ENCODE data around the gene FAM163B.

FAM163B gene

DNA sequence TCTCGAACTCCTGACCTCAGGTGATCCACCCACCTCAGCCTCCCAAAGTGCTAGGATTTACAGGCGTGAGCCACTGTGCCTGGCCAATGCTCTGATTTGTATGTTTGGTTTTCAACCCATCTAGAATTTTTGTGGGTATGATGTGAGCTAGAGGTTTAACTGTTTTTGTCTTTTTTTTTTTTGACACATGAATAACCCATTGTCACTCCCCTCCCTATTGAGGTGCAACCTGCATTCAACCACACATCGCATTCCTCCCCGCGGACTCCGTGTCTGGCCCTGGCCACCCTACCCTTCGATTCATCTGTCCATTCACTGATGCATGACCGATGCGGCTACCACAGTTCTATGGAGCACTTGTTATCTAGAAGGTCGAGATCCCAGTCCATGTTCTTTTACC lies 9.5 kb upstream of the FAM163B start:
- TF ChIP-seq CTCF (IDR thresholded peaks at IDR 0.05): no peak

DNA sequence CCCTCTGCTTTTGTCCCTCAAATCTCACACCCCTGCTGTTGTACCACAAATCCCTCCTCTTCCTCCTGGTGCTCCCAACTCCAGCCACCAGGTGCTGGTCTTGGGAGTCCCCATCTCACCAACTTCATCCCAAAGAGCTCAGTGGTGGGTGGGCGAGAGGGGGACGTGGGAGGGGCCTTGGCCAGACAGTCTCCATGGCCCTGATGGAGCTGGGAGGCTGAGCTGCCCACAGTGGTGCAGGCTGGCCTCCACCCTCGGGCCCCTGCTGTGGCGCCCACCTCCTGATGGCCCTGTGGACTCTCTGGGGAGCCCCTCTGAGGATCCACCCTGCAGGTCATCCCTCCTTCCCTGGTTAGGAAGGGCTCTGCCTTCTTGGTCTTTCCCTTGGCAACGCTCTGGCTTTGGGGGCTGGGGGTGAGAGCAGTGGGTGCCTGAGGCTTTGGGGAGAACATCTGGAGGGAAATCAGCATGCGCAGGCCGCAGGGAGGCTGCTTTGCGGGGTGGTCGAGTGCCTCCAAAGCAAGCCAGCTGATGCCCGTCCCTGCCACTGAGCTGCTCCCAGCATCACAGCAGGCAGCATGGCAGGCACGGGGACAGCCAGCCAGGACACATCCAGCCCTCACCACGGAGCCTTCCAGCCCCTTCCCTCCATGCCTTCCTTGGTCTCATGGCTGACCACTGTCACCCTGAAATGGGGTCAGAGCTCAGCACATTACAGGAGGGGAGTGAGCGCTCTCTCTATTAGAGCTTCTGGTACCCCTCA lies 7.6 kb upstream of the FAM163B start:
- no peak for TF ChIP-seq CTCF (IDR thresholded peaks at IDR 0.05)

DNA sequence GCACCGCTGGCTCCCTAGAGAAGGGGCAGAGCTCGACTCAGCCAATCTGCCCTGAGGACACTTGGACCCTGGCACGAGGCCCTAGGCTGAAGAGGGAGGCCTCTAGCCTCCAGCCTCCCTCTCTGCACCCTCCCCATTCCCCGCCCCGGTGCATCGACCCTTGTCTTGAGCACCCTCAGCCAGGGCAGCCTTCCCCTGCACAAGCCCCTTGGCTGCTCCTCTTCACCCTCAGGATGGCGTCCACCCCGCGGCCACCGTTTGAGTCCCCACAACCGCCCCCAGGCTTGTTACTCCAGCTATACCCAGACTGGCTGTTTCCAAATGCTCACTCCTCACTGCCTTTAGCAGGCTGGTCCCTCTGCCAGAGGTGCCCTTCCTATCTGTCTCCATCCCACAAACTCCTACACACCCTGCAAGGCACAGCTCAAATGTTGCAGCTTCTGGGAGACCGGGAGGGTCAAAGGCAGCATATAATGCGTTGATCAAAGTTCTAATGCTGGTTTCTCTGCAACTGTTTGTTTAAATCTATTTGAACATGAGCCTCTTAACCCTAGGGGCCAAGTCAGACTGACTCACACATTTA lies 6.5 kb upstream of the FAM163B start:
- no peak for TF ChIP-seq CTCF (IDR thresholded peaks at IDR 0.05)

GRCh38 chr9:133615186-133615585 lies 6.0 kb upstream of the FAM163B start:
- no peak for TF ChIP-seq CTCF (IDR thresholded peaks at IDR 0.05)

DNA sequence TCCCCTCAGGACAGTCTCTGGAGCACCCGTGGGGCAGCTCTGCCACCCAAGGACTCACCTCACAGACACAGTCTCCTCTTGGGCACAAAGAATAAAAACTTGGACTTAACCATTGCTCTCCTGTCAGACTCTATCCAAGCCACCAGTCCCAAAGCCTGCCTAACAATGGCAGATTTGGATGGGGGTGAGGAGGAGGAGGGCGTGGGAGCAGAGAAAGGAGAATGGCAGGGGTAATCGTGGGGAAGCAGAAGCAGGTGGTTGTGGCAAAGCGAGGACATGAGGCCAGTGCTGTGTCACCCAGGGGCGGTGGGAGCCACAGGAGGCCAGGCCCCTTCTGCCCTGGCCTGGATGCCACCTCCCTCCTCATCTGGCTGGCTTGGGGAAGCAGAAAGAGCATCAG lies 5.5 kb upstream of the FAM163B start:
- no peak for TF ChIP-seq CTCF (IDR thresholded peaks at IDR 0.05)

GRCh38 chr9:133614056-133614455 lies 4.9 kb upstream of the FAM163B start:
- no peak for TF ChIP-seq CTCF (IDR thresholded peaks at IDR 0.05)

- TF ChIP-seq CTCF (IDR thresholded peaks at IDR 0.05): no peak
Measured at GRCh38 chr9:133613432-133613831, 4.2 kb upstream of the FAM163B start.
